Measurements from ENCODE around the gene MAB21L4. TPM values are rescaled to one million over a fixed set of nuclear protein-coding genes. Genes with fewer than 3 reads are reported as not detected.

MAB21L4 gene
- polyA plus RNA-seq, 2 of the 4 experiments (the other 2 are of a cell fraction) = not detected

DNA sequence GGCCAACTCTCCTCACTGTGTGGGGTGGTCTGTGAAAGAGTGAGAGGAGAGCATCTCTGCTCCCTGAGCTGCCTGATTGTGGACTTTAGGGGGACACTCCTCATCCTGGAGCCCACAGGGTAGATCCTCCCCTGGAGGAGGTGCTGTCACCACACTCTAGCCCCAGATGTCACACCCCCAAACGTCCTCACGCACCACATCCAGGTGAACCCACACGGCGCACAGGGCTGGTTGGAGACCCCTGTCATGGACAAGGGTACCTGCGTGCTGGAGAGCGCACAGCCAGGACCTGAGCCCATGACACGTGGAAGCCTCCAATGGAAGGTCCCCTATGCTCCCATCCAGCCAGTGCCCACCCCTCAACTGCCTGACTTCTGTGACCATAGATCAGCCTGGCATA, 16.9 kb downstream of the MAB21L4 start:
- ATAC-seq (no peak), DNase-seq (ENCODE audit: low read depth in 1 of 2, low spot score in 1 of 2) (no peak), FAIRE-seq (no peak)
- POLR2A ChIA-PET = no interaction called here
- TF ChIP-seq RARB (CRISPR knock-in tag; IDR thresholded peaks at IDR 0.05) (no peak), CHD4 (IDR thresholded peaks at IDR 0.05; ENCODE audit: borderline replicate concordance) (no peak), FOSB (CRISPR knock-in tag; IDR thresholded peaks at IDR 0.05) (no peak), MYC (IDR thresholded peaks at IDR 0.05; ENCODE audit: borderline replicate concordance, low read length) (no peak), NR3C1 (IDR thresholded peaks at IDR 0.05) (no peak), PHF8 (IDR thresholded peaks at IDR 0.05; ENCODE audit: borderline replicate concordance, low read depth) (no peak), EHMT2 (IDR thresholded peaks at IDR 0.05; ENCODE audit: low read depth) (no peak), FOXS1 (CRISPR knock-in tag; IDR thresholded peaks at IDR 0.05) (no peak), BHLHE40 (IDR thresholded peaks at IDR 0.05; ENCODE audit: low read depth, low read length) (no peak), CBX8 (IDR thresholded peaks at IDR 0.05) (no peak), CTCF (IDR thresholded peaks at IDR 0.05) (no peak), NPAS2 (CRISPR knock-in tag; IDR thresholded peaks at IDR 0.05; ENCODE audit: borderline replicate concordance) (no peak), ZFP36 (IDR thresholded peaks at IDR 0.05; ENCODE audit: borderline replicate concordance, partially characterized antibody) (no peak), JUN (IDR thresholded peaks at IDR 0.05) (no peak), RAD21 (conservative IDR thresholded peaks at IDR 0.05 in 1 of 2, IDR thresholded peaks at IDR 0.05 in 1 of 2) (no peak), HOXB5 (CRISPR knock-in tag; IDR thresholded peaks at IDR 0.05) (no peak), FOSL2 (IDR thresholded peaks at IDR 0.05) (no peak), FOSL2 (CRISPR knock-in tag; IDR thresholded peaks at IDR 0.05) (no peak), MAX (IDR thresholded peaks at IDR 0.05) (no peak)
- H3K4me1 ChIP-seq = no peaks in the 10 kb centered on the region
- no peak overlapping the region for H3K4me2 ChIP-seq
- 77% methylated on average over 6 of the region's 7 CpGs for WGBS (ENCODE audit: missing lambda C conversion rate)
- H3K27ac ChIP-seq = no peak overlapping the region
- H3K4me3 ChIP-seq = no peak overlapping the region
- CTCF ChIA-PET = interaction anchor here (3.3 kb wide), 1 partner anchor 28 kb away, joined by 14 read pairs; no protein-coding TSS in a partner anchor
- H3K9me3 ChIP-seq = no peaks in the 10 kb centered on the region

DNA sequence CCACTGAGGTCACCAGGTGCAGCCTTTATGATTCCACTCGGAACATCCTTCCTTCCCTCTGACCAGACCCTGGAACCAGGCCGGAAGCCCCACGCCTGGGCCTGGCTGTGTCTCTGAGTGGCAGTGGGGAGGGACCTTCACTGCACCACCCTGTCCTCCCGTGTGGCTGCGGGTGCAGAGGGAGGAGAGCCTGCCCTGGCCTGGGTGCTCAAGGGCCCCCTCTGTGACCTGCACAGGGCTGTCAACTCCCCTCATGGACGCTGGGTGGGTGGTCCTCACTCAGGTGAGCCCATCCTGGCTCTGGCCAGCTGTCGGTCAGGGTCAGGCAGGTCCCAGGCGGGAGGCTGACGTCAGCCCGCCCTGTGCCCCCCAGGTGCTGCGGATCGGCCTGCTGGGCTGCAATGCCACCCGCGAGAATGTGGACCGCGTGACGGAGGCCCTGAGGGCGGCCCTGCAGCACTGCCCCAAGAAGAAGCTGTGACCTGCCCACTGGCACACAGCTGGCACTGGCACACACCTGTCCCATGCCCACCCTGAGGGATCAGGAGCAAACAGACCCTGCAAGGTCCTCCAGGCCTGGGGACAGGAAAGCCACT, 17.5 kb downstream of the MAB21L4 start:
- no peak for ATAC-seq
- Histone ChIP-seq H3K4me2 (no peak overlapping the region), H3K9me3 (no peaks in the 10 kb centered on the region), H3K27ac (no peak overlapping the region), H3K4me3 (no peak overlapping the region), H3K4me1 (no peaks in the 10 kb centered on the region)
- 82% methylated on average over 3 of the region's 18 CpGs for WGBS (ENCODE audit: missing lambda C conversion rate)
- DNase-seq (ENCODE audit: low read depth in 1 of 2, low spot score in 1 of 2) = no peak
- FAIRE-seq = no peak
- POLR2A ChIA-PET = no interaction called here
- no peak for TF ChIP-seq FOSB (CRISPR knock-in tag; IDR thresholded peaks at IDR 0.05)
- TF ChIP-seq CBX8 (IDR thresholded peaks at IDR 0.05) = no peak
- TF ChIP-seq KDM1A (IDR thresholded peaks at IDR 0.05; ENCODE audit: low read depth) = no peak
- TF ChIP-seq, protein P1, sequence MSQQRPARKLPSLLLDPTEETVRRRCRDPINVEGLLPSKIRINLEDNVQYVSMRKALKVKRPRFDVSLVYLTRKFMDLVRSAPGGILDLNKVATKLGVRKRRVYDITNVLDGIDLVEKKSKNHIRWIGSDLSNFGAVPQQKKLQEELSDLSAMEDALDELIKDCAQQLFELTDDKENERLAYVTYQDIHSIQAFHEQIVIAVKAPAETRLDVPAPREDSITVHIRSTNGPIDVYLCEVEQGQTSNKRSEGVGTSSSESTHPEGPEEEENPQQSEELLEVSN (IDR thresholded peaks at IDR 0.05; ENCODE audit: borderline replicate concordance, low read depth) = no peak
- TF ChIP-seq SREBF2 (IDR thresholded peaks at IDR 0.05) = no peak
- CTCF ChIA-PET = interaction anchor here (3.3 kb wide), 1 partner anchor 27 kb away, joined by 14 read pairs; no protein-coding TSS in a partner anchor

Data from A549 (cell line).